Nephron (organoid): ENCODE data around the gene GOLGA5.

ENCODE experiments used
- H3K27ac Mint-ChIP-seq, 3 experiments: 2 replicates each; pipeline ENCODE4 v1.8.0; 2020; ENCODE audit warnings: mixed read lengths in 3 of 3, mild to moderate bottlenecking in 2 of 3, moderate library complexity in 1 of 3
- H3K27me3 Mint-ChIP-seq: 2 replicates; pipeline ENCODE4 v1.8.0; 2021; ENCODE audit warnings: low read depth, mild to moderate bottlenecking, moderate library complexity, mixed read lengths
- H3K36me3 Mint-ChIP-seq: 2 replicates; pipeline ENCODE4 v1.8.0; 2020; ENCODE audit warnings: low read depth, mixed read lengths
- H3K4me1 Mint-ChIP-seq: 2 replicates; pipeline ENCODE4 v1.8.0; 2020; ENCODE audit warnings: mixed read lengths
- H3K4me3 Mint-ChIP-seq, 3 experiments: 2 replicates each; pipeline ENCODE4 v1.8.0; 2020; ENCODE audit warnings: mild to moderate bottlenecking in 3 of 3, mixed read lengths in 3 of 3, moderate library complexity in 2 of 3
- H3K9me3 Mint-ChIP-seq: 2 replicates; pipeline ENCODE4 v1.8.0; 2020; ENCODE audit warnings: mixed read lengths
- CTCF ChIP-seq, 3 experiments: fragments of 200-600 bp; sonication (generic); IDR thresholded peaks; one replicate each; pipeline ENCODE4 v1.5.0; 2021; ENCODE audit warnings: antibody characterized with exemption in 3 of 3; ENCODE audit not compliant: unreplicated experiment in 3 of 3

Gene GOLGA5

GRCh38 chr14:92866181-92866752, 72.2 kb downstream of the GOLGA5 start:
- Mint-ChIP-seq H3K36me3 (no peaks in the 10 kb centered on the region), H3K27ac (no peak overlapping the region), H3K4me1 (peaks cover 13% of the 10 kb centered on the region), H3K27me3 (peaks cover 16% of the 10 kb centered on the region), H3K9me3 (peaks cover 18% of the 10 kb centered on the region), H3K4me3 (no peak overlapping the region)
- TF ChIP-seq CTCF (IDR thresholded peaks at IDR 0.05; ENCODE audit: unreplicated experiment in 3 of 3), result no peak

GRCh38 chr14:92866901-92867865, 73.1 kb downstream of the GOLGA5 start:
- no peak overlapping the region for H3K4me3 Mint-ChIP-seq
- TF ChIP-seq CTCF (IDR thresholded peaks at IDR 0.05; ENCODE audit: unreplicated experiment in 3 of 3), result no peak
- H3K4me1 Mint-ChIP-seq, result peaks cover 13% of the 10 kb centered on the region
- H3K27me3 Mint-ChIP-seq, result peaks cover 12% of the 10 kb centered on the region
- no peak overlapping the region for H3K27ac Mint-ChIP-seq
- no peaks in the 10 kb centered on the region for H3K36me3 Mint-ChIP-seq
- peaks cover 18% of the 10 kb centered on the region for H3K9me3 Mint-ChIP-seq

- Mint-ChIP-seq H3K27me3 (peaks cover 56% of the 10 kb centered on the region), H3K4me1 (peaks cover 7% of the 10 kb centered on the region), H3K4me3 (no peak overlapping the region), H3K36me3 (no peaks in the 10 kb centered on the region), H3K27ac (no peak overlapping the region), H3K9me3 (peaks cover 6% of the 10 kb centered on the region)
- no peak for TF ChIP-seq CTCF (IDR thresholded peaks at IDR 0.05; ENCODE audit: unreplicated experiment in 3 of 3)
These were observed 81.0 kb downstream of the GOLGA5 start for GRCh38 chr14:92874962-92875661.

GRCh38 chr14:92877757-92878431, 83.8 kb downstream of the GOLGA5 start:
- Mint-ChIP-seq H3K27ac (no peak overlapping the region), H3K4me3 (no peak overlapping the region)

GRCh38 chr14:92880351-92880750, 86.2 kb downstream of the GOLGA5 start:
- Mint-ChIP-seq H3K4me3 (no peak overlapping the region), H3K9me3 (peaks cover 4% of the 10 kb centered on the region), H3K27ac (no peak overlapping the region), H3K4me1 (peaks cover 7% of the 10 kb centered on the region), H3K36me3 (no peaks in the 10 kb centered on the region), H3K27me3 (peaks cover 71% of the 10 kb centered on the region)
- TF ChIP-seq CTCF (IDR thresholded peaks at IDR 0.05; ENCODE audit: unreplicated experiment in 3 of 3), result no peak

More at GRCh38 chr14:92877757-92878431, 83.8 kb downstream of the GOLGA5 start:
- peaks cover 75% of the 10 kb centered on the region for H3K27me3 Mint-ChIP-seq
- no peaks in the 10 kb centered on the region for H3K36me3 Mint-ChIP-seq
- TF ChIP-seq CTCF (IDR thresholded peaks at IDR 0.05; ENCODE audit: unreplicated experiment in 3 of 3), result no peak
- peaks cover 7% of the 10 kb centered on the region for H3K9me3 Mint-ChIP-seq
- peaks cover 7% of the 10 kb centered on the region for H3K4me1 Mint-ChIP-seq
